IgD-negative memory B cell (primary cell): ENCODE results near the gene LRRC10B. TPM values are rescaled to one million over a fixed set of nuclear protein-coding genes. Genes with fewer than 3 reads are reported as not detected.
A peak's percentile ranks its signal among the peaks of the same experiment; 100 is the strongest.
"Not testable (repeated sequence)": the region's sequence is repeated elsewhere in the genome, so short reads cannot be mapped to it uniquely, and the experiment has no call there.

Experiments used
- H3K27ac Mint-ChIP-seq, 3 donors: one replicate each; pipeline ENCODE4 v1.8.0; 2020 to 2022; ENCODE audit warnings: mild to moderate bottlenecking in 3 of 3, mixed read lengths in 3 of 3, moderate library complexity in 1 of 3
- H3K27me3 Mint-ChIP-seq: one replicate; pipeline ENCODE4 v1.8.0; 2021; ENCODE audit warnings: mixed read lengths
- H3K36me3 Mint-ChIP-seq: one replicate; pipeline ENCODE4 v1.8.0; 2020; ENCODE audit warnings: mild to moderate bottlenecking, mixed read lengths
- H3K4me1 Mint-ChIP-seq, 3 donors: one replicate each; pipeline ENCODE4 v1.8.0; 2020 to 2022; ENCODE audit warnings: mixed read lengths in 3 of 3, mild to moderate bottlenecking in 1 of 3
- H3K4me3 Mint-ChIP-seq, 4 donors: one replicate each; pipeline ENCODE4 v1.8.0; 2020 to 2022; ENCODE audit warnings: mild to moderate bottlenecking in 4 of 4, mixed read lengths in 4 of 4, moderate library complexity in 3 of 4
- H3K9me3 Mint-ChIP-seq, 3 donors: one replicate each; pipeline ENCODE4 v1.8.0; 2020 to 2021; ENCODE audit warnings: mixed read lengths in 3 of 3, mild to moderate bottlenecking in 1 of 3
- polyA plus RNA-seq: library from polyadenylated mRNA; unstranded; fragments of 300-500 nt; fragmentation: Illumina TruSeq; gene quantifications from one replicate; pipeline ENCODE4 v1.2.3, GENCODE V29; 2021

LRRC10B gene
- polyA plus RNA-seq, result not detected

GRCh38 chr11:61507962-61508861 lies at the start of gene LRRC10B:
TSS of gene LRRC10B (plus strand) at chr11:61508749. CDS start at chr11:61508999, 250 bp downstream.
- peaks cover 0 to 6% (median 3%) of the 10 kb centered on the region in 3 donors for H3K4me1 Mint-ChIP-seq
- peaks cover 44% of the 10 kb centered on the region for H3K27me3 Mint-ChIP-seq
- H3K4me3 Mint-ChIP-seq, result peak within 1 kb of the TSS; percentile 65 to 81 (median 68)
- H3K9me3 Mint-ChIP-seq, result no peaks in the 10 kb centered on the region
- H3K27ac Mint-ChIP-seq, result no peak within 1 kb of the TSS
- H3K36me3 Mint-ChIP-seq, result no peaks in the 10 kb centered on the region

DNA sequence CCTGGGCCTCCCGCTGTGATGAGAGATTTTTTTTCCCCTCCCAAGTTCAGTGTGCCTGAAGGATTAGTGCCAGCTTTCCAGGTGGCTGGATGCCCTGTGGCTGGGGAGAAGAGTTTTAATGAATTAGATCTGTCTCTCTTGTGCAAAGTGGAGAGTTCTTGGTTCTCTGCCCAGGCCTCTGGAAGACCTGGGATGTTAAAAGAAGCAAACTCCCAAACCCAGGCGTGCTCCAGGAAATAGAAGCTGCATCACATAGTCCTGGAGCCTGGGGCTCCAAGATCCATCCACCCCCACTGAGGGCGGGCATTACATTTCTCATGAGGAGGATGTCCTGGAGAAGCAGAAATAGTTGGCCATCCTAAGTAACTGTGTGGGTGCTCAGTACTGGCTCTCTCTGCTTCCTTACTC lies 48.1 kb upstream of the LRRC10B start:
- H3K27me3 Mint-ChIP-seq, result no peaks in the 10 kb centered on the region
- no peak overlapping the region for H3K27ac Mint-ChIP-seq
- H3K4me3 Mint-ChIP-seq, result no peak overlapping the region
- peaks cover 0 to 8% (median 0%) of the 10 kb centered on the region in 3 donors for H3K4me1 Mint-ChIP-seq
- peaks cover 10% of the 10 kb centered on the region for H3K36me3 Mint-ChIP-seq
- no peaks in the 10 kb centered on the region for H3K9me3 Mint-ChIP-seq

- H3K4me1 Mint-ChIP-seq, result peaks cover 0 to 8% (median 0%) of the 10 kb centered on the region in 3 donors
- peaks cover 9% of the 10 kb centered on the region for H3K36me3 Mint-ChIP-seq
- no peak overlapping the region for H3K4me3 Mint-ChIP-seq
- no peaks in the 10 kb centered on the region for H3K27me3 Mint-ChIP-seq
- no peak overlapping the region for H3K27ac Mint-ChIP-seq
- no peaks in the 10 kb centered on the region for H3K9me3 Mint-ChIP-seq
These were observed 47.6 kb upstream of the LRRC10B start for GRCh38 chr11:61460986-61461385.

- not testable (repeated sequence) for H3K27me3 Mint-ChIP-seq, H3K4me1 Mint-ChIP-seq, H3K27ac Mint-ChIP-seq, H3K9me3 Mint-ChIP-seq, H3K4me3 Mint-ChIP-seq
- H3K36me3 Mint-ChIP-seq, result peaks cover 17% of the 10 kb centered on the region
These were observed 40.9 kb upstream of the LRRC10B start for GRCh38 chr11:61467602-61468001.

DNA sequence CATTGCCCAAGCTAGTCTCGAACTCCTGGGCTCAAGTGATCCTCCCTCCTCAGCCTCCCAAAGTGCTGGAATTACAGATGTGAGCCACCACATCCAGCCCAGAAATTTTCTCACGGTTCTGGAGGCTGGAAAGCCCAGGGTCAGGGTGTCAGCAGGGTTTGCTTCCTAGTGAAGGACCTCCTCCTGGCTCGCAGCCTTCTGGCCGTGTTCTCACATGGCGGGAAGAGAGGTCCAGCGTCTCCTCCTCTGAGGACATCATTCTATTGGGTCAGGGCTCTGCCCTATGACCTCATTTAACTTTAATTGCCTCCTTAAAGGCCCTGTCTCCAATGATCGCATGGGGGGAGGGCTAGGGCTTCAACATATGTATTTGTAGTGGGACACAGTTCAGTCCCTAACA lies 40.5 kb upstream of the LRRC10B start:
- H3K27ac Mint-ChIP-seq, result peak overlapping the region in 1 of 3 donors; percentile 39
- H3K27me3 Mint-ChIP-seq, result no peaks in the 10 kb centered on the region
- H3K9me3 Mint-ChIP-seq, result no peaks in the 10 kb centered on the region
- peaks cover 0 to 2% (median 0%) of the 10 kb centered on the region in 3 donors for H3K4me1 Mint-ChIP-seq
- H3K36me3 Mint-ChIP-seq, result peaks cover 19% of the 10 kb centered on the region
- no peak overlapping the region for H3K4me3 Mint-ChIP-seq

DNA sequence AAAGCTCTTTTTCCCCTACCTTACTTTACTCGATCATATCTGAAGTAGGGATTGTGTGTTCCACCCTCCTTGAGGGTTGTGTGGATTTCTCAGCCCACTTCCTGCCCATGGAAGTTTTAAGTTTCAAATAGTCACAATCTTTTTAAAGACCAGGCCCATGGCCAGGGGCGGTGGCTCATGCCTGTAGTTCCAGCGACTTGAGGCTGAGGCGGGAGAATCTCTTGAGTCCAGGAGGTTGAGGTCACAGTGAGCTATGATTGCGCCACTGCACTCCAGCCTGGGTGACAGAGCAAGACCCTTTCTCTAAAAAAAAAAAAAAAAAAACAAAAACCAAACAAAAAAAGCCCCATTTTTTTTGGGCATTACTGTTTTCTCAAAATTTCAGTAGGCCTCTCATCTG lies 36.3 kb upstream of the LRRC10B start:
- no peaks in the 10 kb centered on the region for H3K9me3 Mint-ChIP-seq
- no peak overlapping the region for H3K4me3 Mint-ChIP-seq
- no peak overlapping the region for H3K27ac Mint-ChIP-seq
- H3K27me3 Mint-ChIP-seq, result no peaks in the 10 kb centered on the region
- peaks cover 0 to 2% (median 0%) of the 10 kb centered on the region in 3 donors for H3K4me1 Mint-ChIP-seq
- peaks cover 19% of the 10 kb centered on the region for H3K36me3 Mint-ChIP-seq

- H3K9me3 Mint-ChIP-seq, result no peaks in the 10 kb centered on the region
- no peaks in the 10 kb centered on the region for H3K27me3 Mint-ChIP-seq
- no peak overlapping the region for H3K4me3 Mint-ChIP-seq
- peaks cover 16% of the 10 kb centered on the region for H3K36me3 Mint-ChIP-seq
- H3K27ac Mint-ChIP-seq, result no peak overlapping the region
- peaks cover 0 to 2% (median 0%) of the 10 kb centered on the region in 3 donors for H3K4me1 Mint-ChIP-seq
These were observed 35.7 kb upstream of the LRRC10B start for GRCh38 chr11:61472868-61473267.

DNA sequence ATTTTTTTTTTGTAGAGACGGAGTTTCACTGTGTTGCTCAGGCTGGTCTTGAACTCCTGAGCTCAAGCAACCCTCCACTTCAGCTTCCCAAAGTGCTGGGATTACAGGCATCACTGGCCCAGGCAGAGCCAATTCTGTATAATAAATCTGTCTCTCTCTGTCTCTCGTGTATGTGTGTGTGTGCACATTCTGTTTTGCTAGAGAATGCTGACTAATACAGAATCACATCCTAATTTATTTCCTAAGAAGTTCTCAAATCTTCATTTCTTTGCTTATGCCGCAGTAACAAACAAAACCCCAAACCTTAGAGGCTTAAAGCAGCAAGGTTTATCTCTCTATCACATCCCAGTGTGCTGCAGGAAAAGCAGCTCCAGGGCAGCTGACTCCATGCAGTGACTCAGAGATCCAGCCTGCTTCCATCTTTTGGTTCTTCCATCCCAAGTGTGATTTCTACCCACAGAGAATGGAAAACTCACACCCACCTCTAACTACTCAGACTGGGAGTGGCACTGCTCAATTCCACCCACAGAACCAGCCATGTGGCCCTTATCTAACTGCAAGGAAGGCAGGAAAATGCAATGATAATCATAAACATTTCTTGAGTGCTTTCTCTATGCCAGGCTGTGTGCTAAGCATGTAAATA lies 35.1 kb upstream of the LRRC10B start:
- no peak overlapping the region for H3K4me3 Mint-ChIP-seq
- H3K4me1 Mint-ChIP-seq, result peaks cover 0 to 4% (median 0%) of the 10 kb centered on the region in 3 donors
- no peaks in the 10 kb centered on the region for H3K9me3 Mint-ChIP-seq
- peaks cover 15% of the 10 kb centered on the region for H3K36me3 Mint-ChIP-seq
- no peak overlapping the region for H3K27ac Mint-ChIP-seq
- H3K27me3 Mint-ChIP-seq, result no peaks in the 10 kb centered on the region

DNA sequence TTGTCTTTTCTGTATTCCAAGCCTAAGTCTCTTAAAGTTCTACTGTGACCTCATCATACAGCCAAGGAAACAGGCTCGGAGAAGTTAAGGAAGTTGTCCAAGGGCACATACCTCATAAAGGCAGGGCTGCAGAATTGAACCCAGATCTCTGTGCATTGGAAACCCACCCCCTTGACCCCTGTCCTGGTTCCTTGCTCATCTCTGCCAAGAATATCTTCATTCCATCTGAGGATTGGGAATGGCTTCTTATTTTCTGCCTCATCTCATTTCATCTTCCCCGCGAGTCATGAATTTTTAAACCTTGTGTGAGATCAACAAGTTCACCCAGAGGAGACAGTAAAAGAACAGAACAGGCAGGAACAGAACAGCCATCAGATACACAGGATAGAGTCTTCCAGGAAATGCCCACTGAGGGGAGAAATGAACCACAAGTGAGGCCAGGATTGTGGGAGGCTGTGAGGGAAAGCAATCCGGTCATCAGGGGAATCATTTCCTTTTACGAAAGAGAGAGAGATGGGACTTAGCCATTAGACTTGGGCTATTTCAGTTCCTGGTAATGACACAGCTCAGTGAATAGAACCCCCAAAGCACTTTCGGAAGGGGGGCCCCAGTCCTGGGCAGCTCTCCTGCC lies 34.4 kb upstream of the LRRC10B start:
- Mint-ChIP-seq H3K4me3 (no peak overlapping the region), H3K36me3 (peaks cover 15% of the 10 kb centered on the region), H3K9me3 (no peaks in the 10 kb centered on the region), H3K4me1 (peaks cover 0 to 4% (median 0%) of the 10 kb centered on the region in 3 donors), H3K27ac (peak overlapping the region in 1 of 3 donors; percentile 19), H3K27me3 (no peaks in the 10 kb centered on the region)

DNA sequence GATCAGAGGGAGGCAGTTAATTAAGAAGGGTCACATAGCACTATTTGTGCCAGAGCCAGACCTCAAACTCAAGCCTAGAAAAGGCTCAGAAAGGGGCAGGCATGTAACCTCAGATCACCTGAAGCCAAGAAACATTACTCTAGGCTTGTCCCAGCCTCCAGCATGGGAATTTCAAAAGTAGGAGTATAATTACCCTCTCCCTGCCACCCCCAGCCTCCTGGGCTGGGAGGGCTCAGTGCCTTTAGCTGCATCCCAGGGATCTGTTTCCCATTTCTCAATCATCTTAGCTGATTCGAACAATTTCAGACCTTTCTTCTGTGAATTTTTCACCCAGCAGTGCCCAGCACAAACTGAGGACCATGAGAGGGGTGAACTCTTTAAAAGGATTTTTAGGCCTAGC lies 33.1 kb upstream of the LRRC10B start:
- H3K4me1 Mint-ChIP-seq, result peaks cover 0 to 4% (median 0%) of the 10 kb centered on the region in 3 donors
- no peaks in the 10 kb centered on the region for H3K9me3 Mint-ChIP-seq

GRCh38 chr11:61476371-61476770 lies 32.2 kb upstream of the LRRC10B start:
- Mint-ChIP-seq H3K36me3 (peaks cover 3% of the 10 kb centered on the region), H3K4me1 (peaks cover 0 to 4% (median 0%) of the 10 kb centered on the region in 3 donors), H3K4me3 (no peak overlapping the region), H3K27ac (peak overlapping the region in 1 of 3 donors; percentile 11), H3K9me3 (no peaks in the 10 kb centered on the region), H3K27me3 (no peaks in the 10 kb centered on the region)

More for the DNA sequence above, 33.1 kb upstream of the LRRC10B start:
- peaks cover 10% of the 10 kb centered on the region for H3K36me3 Mint-ChIP-seq
- no peaks in the 10 kb centered on the region for H3K27me3 Mint-ChIP-seq
- H3K4me3 Mint-ChIP-seq, result no peak overlapping the region
- no peak overlapping the region for H3K27ac Mint-ChIP-seq

DNA sequence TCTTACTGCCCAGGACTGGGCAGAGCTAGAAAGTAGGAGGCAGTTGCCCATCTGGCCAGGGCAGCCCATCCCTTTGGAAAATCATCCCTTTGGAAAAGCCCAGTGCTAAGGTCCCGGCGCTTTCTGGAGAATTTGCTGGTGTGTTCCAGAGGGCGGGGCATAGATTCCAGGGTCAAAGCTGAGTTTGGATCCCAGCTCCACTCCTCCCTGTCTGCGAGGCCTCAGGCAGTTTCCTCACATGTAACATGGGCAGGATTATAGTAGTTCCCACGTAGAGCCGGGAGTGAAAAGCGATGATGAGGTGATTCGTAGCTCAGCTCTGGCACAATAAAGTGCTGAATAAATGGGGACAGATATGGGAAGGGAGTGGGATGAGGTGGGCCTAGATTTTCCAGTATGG lies 31.4 kb upstream of the LRRC10B start:
- H3K9me3 Mint-ChIP-seq, result no peaks in the 10 kb centered on the region
- peaks cover 0 to 4% (median 0%) of the 10 kb centered on the region in 3 donors for H3K4me1 Mint-ChIP-seq
- H3K4me3 Mint-ChIP-seq, result no peak overlapping the region
- peaks cover 4% of the 10 kb centered on the region for H3K27me3 Mint-ChIP-seq
- peaks cover 3% of the 10 kb centered on the region for H3K36me3 Mint-ChIP-seq
- no peak overlapping the region for H3K27ac Mint-ChIP-seq

DNA sequence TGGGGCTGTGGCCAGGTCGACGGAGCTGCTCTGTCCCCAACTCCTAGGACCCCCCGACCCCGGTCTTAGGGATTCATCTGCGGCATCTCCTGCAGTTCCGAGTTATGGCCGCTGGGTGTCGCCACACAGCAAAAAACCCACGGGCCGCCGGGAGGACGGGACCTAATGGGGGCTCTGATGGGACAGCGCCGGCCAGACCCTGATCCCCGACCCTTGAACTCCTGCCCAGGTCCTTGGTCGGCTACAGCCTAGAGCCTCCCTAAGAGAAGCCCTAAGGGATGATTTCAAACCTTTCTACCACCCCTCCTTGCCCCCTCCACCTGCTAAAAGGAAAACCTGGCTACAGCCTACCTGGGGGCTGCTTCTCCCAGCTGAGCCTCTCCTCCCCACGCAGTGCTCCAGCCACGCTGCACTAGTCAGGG lies 30.8 kb upstream of the LRRC10B start:
- Mint-ChIP-seq H3K4me1 (peaks cover 0 to 2% (median 0%) of the 10 kb centered on the region in 3 donors), H3K4me3 (no peak overlapping the region), H3K9me3 (no peaks in the 10 kb centered on the region), H3K27me3 (peaks cover 4% of the 10 kb centered on the region), H3K36me3 (peaks cover 3% of the 10 kb centered on the region), H3K27ac (no peak overlapping the region)

DNA sequence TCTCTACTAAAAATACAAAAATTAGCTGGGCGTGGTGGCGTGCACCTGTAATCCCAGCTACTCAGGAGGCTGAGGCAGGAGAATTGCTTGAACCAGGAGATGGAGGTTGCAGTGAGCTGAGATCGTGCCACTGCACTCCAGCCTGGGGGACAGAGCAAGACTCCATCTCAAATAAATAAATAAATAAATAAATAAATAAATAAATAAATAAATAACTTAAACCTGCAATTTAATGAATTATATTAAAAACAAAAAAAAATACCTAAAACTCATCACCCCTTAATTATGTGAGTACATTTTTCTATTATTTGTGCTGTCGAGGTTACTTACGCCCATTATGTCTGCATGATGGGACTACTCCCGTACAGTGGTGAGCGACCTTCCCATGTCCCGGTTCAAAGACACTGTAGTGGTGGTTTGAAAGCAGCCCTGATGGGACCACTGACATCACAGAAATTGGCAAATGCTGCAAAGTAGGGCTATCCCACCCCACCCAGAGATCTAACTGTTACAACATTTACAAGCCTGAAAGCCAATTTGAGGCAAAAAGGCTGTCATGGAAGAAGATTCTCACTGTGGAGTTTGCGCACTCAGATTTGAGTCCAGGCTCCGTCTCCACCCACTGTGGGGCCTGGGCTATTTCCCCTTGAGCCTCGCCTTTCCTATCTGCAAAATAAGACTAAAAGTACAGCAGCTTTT lies 29.0 kb upstream of the LRRC10B start:
- H3K36me3 Mint-ChIP-seq, H3K27ac Mint-ChIP-seq, H3K4me1 Mint-ChIP-seq, H3K27me3 Mint-ChIP-seq, H3K9me3 Mint-ChIP-seq, H3K4me3 Mint-ChIP-seq: not testable (repeated sequence)
